Sigmoid colon (tissue), 4 donors: ENCODE results near the gene SLC9A9.

ENCODE experiments used
- EP300 ChIP-seq, 4 donors: sonication (generic); formaldehyde crosslinking; IDR thresholded peaks; one replicate each; pipeline ENCODE4 v1.6.1; 2017; ENCODE audit warnings: antibody characterized with exemption in 4 of 4
- POLR2AphosphoS5 ChIP-seq, 4 donors: sonication (generic); formaldehyde crosslinking; IDR thresholded peaks; one replicate each; pipeline ENCODE4 v1.6.1; 2017; ENCODE audit warnings: antibody characterized with exemption in 4 of 4
- TF ChIP-seq, protein P1 (sequence below), 4 experiments: fragments of 450-650 bp in 3 of 4; fragments of 200-600 bp in 1 of 4; IDR thresholded peaks; one replicate each; pipeline ENCODE4 v1.5.1; 2016 to 2019; ENCODE audit warnings: antibody characterized with exemption in 4 of 4, mild to moderate bottlenecking in 3 of 4, moderate library complexity in 2 of 4

DNA sequence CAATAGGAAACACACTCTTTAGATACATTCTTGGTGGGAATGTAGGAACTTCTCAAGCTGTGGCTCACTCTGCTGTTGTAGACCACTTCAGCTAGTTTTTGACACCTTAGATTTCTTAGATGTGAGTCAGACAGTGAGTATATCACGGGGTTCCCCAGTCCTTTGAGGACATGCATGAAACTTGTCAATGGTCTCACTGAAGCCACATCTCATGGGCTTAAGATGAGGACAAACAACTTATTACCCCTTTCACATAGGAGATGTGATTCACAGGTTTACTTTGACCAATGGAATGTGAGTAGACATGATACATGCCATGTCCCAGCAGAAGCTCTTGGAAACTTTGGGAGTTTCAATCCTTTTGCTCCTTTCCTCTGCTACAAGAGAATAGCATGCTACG, 403.1 kb downstream of the SLC9A9 start:
- TF ChIP-seq, protein P1, sequence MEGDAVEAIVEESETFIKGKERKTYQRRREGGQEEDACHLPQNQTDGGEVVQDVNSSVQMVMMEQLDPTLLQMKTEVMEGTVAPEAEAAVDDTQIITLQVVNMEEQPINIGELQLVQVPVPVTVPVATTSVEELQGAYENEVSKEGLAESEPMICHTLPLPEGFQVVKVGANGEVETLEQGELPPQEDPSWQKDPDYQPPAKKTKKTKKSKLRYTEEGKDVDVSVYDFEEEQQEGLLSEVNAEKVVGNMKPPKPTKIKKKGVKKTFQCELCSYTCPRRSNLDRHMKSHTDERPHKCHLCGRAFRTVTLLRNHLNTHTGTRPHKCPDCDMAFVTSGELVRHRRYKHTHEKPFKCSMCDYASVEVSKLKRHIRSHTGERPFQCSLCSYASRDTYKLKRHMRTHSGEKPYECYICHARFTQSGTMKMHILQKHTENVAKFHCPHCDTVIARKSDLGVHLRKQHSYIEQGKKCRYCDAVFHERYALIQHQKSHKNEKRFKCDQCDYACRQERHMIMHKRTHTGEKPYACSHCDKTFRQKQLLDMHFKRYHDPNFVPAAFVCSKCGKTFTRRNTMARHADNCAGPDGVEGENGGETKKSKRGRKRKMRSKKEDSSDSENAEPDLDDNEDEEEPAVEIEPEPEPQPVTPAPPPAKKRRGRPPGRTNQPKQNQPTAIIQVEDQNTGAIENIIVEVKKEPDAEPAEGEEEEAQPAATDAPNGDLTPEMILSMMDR (IDR thresholded peaks at IDR 0.05), result no peak
- TF ChIP-seq EP300 (IDR thresholded peaks at IDR 0.05), result no peak
- TF ChIP-seq POLR2AphosphoS5 (IDR thresholded peaks at IDR 0.05), result no peak
